Keratinocyte (primary cell): ENCODE results near the gene TINAGL1. TPM values are rescaled to one million over a fixed set of nuclear protein-coding genes. Genes with fewer than 3 reads are reported as not detected.

Experiments used
- DNase-seq: peaks from one replicate; pipeline ENCODE4 v3.0.0-alpha.2; 2011; ENCODE audit warnings: low read depth, missing footprints, low spot score
- FAIRE-seq: peaks from 2 replicates; lab custom pipeline; 2011; peaks lifted over from hg19 to GRCh38; lab: Jason Lieb, UNC
- H2AFZ ChIP-seq: 2 replicates; pipeline ENCODE4 v1.6.0; 2012; ENCODE audit warnings: low read length, control low read depth, inconsistent platforms; ENCODE audit not compliant: control insufficient read depth
- H3K27ac ChIP-seq: 2 replicates; pipeline ENCODE4 v1.5.1; 2011; ENCODE audit warnings: low read length; ENCODE audit not compliant: control insufficient read depth, insufficient read depth
- H3K27me3 ChIP-seq: 3 replicates; pipeline ENCODE4 v1.6.0; 2011; ENCODE audit warnings: low read length; ENCODE audit not compliant: control insufficient read depth, insufficient read depth; ENCODE audit errors: extremely low read depth
- H3K36me3 ChIP-seq, 2 experiments: 2 replicates in 1 of 2; 3 replicates in 1 of 2; pipeline ENCODE4 v1.5.1; 2011; ENCODE audit warnings: low read length in 2 of 2, mild to moderate bottlenecking in 1 of 2; ENCODE audit not compliant: control insufficient read depth in 2 of 2, insufficient read depth in 2 of 2; ENCODE audit errors: extremely low read depth in 1 of 2
- H3K4me1 ChIP-seq: 3 replicates; pipeline ENCODE4 v1.5.1; 2011; ENCODE audit warnings: low read length; ENCODE audit not compliant: control insufficient read depth, insufficient read depth; ENCODE audit errors: extremely low read depth
- H3K4me2 ChIP-seq: 3 replicates; pipeline ENCODE4 v1.6.0; 2011; ENCODE audit warnings: low read depth, low read length; ENCODE audit not compliant: control insufficient read depth, insufficient read depth; ENCODE audit errors: extremely low read depth
- H3K4me3 ChIP-seq, 3 experiments: fragments of 200-600 bp in 1 of 3; sonication (generic) in 1 of 3; 2 replicates in 2 of 3; 3 replicates in 1 of 3; pipeline ENCODE4 v1.5.1; 2011 to 2016; ENCODE audit warnings: low read length in 3 of 3, mild to moderate bottlenecking in 3 of 3, control low read depth in 2 of 3, inconsistent platforms in 1 of 3, low read depth in 1 of 3, mixed read lengths in 1 of 3, mixed run types in 1 of 3, moderate library complexity in 1 of 3; ENCODE audit not compliant: control insufficient read depth in 2 of 3, insufficient read depth in 2 of 3; ENCODE audit errors: extremely low read depth in 1 of 3
- H3K79me2 ChIP-seq: 2 replicates; pipeline ENCODE4 v1.6.0; 2012; ENCODE audit warnings: low read length; ENCODE audit not compliant: control insufficient read depth, insufficient read depth
- H3K9ac ChIP-seq: 3 replicates; pipeline ENCODE4 v1.6.0; 2011; ENCODE audit warnings: low read length; ENCODE audit not compliant: control insufficient read depth, insufficient read depth; ENCODE audit errors: extremely low read depth
- H3K9me1 ChIP-seq: 3 replicates; pipeline ENCODE4 v1.6.0; 2011; ENCODE audit warnings: low read length; ENCODE audit not compliant: control insufficient read depth, insufficient read depth; ENCODE audit errors: extremely low read depth
- H3K9me3 ChIP-seq: 2 replicates; pipeline ENCODE4 v1.5.1; 2012; ENCODE audit warnings: low read depth, low read length; ENCODE audit not compliant: control insufficient read depth
- H4K20me1 ChIP-seq: 3 replicates; pipeline ENCODE4 v1.6.0; 2011; ENCODE audit warnings: low read length; ENCODE audit not compliant: control insufficient read depth, insufficient read depth; ENCODE audit errors: extremely low read depth
- EZH2 ChIP-seq: IDR thresholded peaks from one replicate; pipeline ENCODE4 v1.6.1; 2012; ENCODE audit warnings: inconsistent platforms, mild to moderate bottlenecking, low read length, moderate library complexity
- dilution Hi-C: fragments of 300-500 bp; cut with MboI; formaldehyde crosslinking; loops from one replicate; pipeline ENCODE4 v1.7.0; 2020; ENCODE audit warnings: low sequenced_read_pairs; ENCODE audit not compliant: extremely low pct_ligation_motif_present
- polyA plus RNA-seq, 5 experiments: library from polyadenylated mRNA; depleted of rRNA in 3 of 5; stranded (reverse) in 3 of 5; stranded (forward) in 1 of 5; unstranded in 1 of 5; fragments of >200 nt; gene quantifications; 1 replicate in 1 of 5; 2 replicates in 3 of 5; 3 replicates in 1 of 5; pipeline versions ENCODE4 v1.2.1 to v1.2.3, GENCODE V29; 2011 to 2012; ENCODE audit warnings: missing spikeins in 2 of 5, low read depth in 1 of 5, low replicate concordance in 1 of 5
- TF ChIP-seq, protein P1 (sequence below), 3 experiments: IDR thresholded peaks in 1 of 3; conservative IDR thresholded peaks in 1 of 3; optimal IDR thresholded peaks in 1 of 3; 2 replicates in 2 of 3; 3 replicates in 1 of 3; pipeline versions ENCODE3 to v1.5.1; 2011; ENCODE audit warnings: low read length in 3 of 3, mild to moderate bottlenecking in 3 of 3, moderate library complexity in 2 of 3, control low read depth in 1 of 3, inconsistent platforms in 1 of 3; ENCODE audit not compliant: insufficient read depth in 2 of 3; ENCODE audit errors: extremely low read depth in 1 of 3

TINAGL1 gene
- polyA plus RNA-seq, 1 donor (not counting 4 experiments of a cell fraction or from before 2014, with no cell fraction given) = 189 TPM

DNA sequence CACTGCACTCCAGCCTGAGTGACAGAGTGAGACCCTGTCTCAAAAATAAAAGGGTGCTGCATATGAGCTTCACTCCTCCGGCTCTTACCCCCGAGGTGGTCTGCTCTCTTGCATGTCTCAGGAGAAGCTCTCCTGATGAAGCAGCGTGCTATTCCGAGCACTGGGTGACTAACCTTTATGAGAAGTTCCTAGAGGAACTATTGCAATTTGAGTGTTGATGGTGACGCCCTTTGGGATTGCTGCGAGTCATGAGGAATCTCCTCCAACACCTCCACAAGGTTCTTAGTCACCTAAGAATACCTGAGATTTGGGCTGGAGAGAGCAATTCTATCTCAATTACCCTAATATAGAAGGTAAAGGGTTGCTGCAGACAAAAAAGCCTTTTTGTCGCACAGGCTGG lies 40.8 kb upstream of the TINAGL1 start:
- no peak for TF ChIP-seq EZH2
- TF ChIP-seq, protein P1, sequence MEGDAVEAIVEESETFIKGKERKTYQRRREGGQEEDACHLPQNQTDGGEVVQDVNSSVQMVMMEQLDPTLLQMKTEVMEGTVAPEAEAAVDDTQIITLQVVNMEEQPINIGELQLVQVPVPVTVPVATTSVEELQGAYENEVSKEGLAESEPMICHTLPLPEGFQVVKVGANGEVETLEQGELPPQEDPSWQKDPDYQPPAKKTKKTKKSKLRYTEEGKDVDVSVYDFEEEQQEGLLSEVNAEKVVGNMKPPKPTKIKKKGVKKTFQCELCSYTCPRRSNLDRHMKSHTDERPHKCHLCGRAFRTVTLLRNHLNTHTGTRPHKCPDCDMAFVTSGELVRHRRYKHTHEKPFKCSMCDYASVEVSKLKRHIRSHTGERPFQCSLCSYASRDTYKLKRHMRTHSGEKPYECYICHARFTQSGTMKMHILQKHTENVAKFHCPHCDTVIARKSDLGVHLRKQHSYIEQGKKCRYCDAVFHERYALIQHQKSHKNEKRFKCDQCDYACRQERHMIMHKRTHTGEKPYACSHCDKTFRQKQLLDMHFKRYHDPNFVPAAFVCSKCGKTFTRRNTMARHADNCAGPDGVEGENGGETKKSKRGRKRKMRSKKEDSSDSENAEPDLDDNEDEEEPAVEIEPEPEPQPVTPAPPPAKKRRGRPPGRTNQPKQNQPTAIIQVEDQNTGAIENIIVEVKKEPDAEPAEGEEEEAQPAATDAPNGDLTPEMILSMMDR (optimal IDR thresholded peaks at IDR 0.05 in 1 of 3, IDR thresholded peaks at IDR 0.05 in 1 of 3, conservative IDR thresholded peaks at IDR 0.05 in 1 of 3; ENCODE audit: extremely low read depth in 1 of 3, insufficient read depth in 2 of 3, low read length in 3 of 3) = no peak
- Histone ChIP-seq H4K20me1 (no peaks in the 10 kb centered on the region), H3K27ac (no peak overlapping the region), H3K9ac (no peak overlapping the region), H3K4me1 (peaks cover 15% of the 10 kb centered on the region), H3K79me2 (no peaks in the 10 kb centered on the region), H3K27me3 (no peaks in the 10 kb centered on the region), H2AFZ (no peak overlapping the region), H3K36me3 (no peaks in the 10 kb centered on the region), H3K4me3 (no peak overlapping the region), H3K9me3 (no peaks in the 10 kb centered on the region), H3K4me2 (no peak overlapping the region), H3K9me1 (no peaks in the 10 kb centered on the region)
- no peak for DNase-seq
- FAIRE-seq = peak; percentile 23
- dilution Hi-C loops = no loop called here

DNA sequence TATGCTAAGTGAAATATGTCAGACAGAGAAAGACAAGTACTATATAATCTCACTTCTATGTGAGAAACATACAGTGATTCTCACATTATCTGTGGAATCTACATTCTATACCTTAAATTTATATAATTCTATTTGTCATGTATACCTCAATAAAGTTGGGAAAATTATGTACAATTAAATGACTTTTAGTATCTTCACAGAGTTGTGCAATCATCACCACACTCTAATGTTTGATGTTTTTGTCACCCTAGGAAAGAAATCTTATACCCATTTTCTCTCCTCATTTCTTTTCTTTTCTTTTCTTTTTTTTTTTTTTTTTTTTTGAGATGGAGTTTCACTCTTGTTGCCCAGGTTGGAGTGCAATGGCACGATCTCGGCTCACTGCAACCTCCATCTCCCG lies 37.0 kb upstream of the TINAGL1 start:
- Histone ChIP-seq H3K4me3 (no peak overlapping the region), H2AFZ (no peak overlapping the region), H3K79me2 (no peaks in the 10 kb centered on the region), H3K4me2 (no peak overlapping the region), H3K9ac (no peak overlapping the region), H3K9me1 (no peaks in the 10 kb centered on the region), H4K20me1 (no peaks in the 10 kb centered on the region), H3K9me3 (no peaks in the 10 kb centered on the region), H3K4me1 (no peaks in the 10 kb centered on the region), H3K27me3 (no peaks in the 10 kb centered on the region), H3K27ac (no peak overlapping the region), H3K36me3 (no peaks in the 10 kb centered on the region)
- FAIRE-seq = no peak
- DNase-seq = no peak
- no peak for TF ChIP-seq EZH2
- TF ChIP-seq, protein P1 (optimal IDR thresholded peaks at IDR 0.05 in 1 of 3, IDR thresholded peaks at IDR 0.05 in 1 of 3, conservative IDR thresholded peaks at IDR 0.05 in 1 of 3; ENCODE audit: extremely low read depth in 1 of 3, insufficient read depth in 2 of 3, low read length in 3 of 3) = no peak
- dilution Hi-C loops = no loop called here
